Adipocyte (in vitro differentiated cells): ENCODE measurements around the gene KCNIP4.

Experiments used
- DNase-seq: peaks from one replicate; pipeline ENCODE4 v3.0.0-alpha.2; 2015; ENCODE audit warnings: low read depth
- H3K27me3 ChIP-seq: replicated peaks from 2 replicates; pipeline ENCODE4 v1.7.0; 2013; ENCODE audit warnings: mild to moderate bottlenecking, low read length, moderate library complexity; ENCODE audit not compliant: control insufficient read depth, insufficient read depth
- H3K36me3 ChIP-seq: 2 replicates; pipeline ENCODE4 v1.7.0; 2013; ENCODE audit warnings: low read length, mild to moderate bottlenecking, moderate library complexity; ENCODE audit not compliant: control insufficient read depth, insufficient read depth, severe bottlenecking
- H3K4me1 ChIP-seq: 2 replicates; pipeline ENCODE4 v1.7.0; 2013; ENCODE audit warnings: mild to moderate bottlenecking, low read length, moderate library complexity; ENCODE audit not compliant: control insufficient read depth, insufficient read depth
- H3K4me3 ChIP-seq: 2 replicates; pipeline ENCODE4 v1.7.0; 2013; ENCODE audit warnings: mild to moderate bottlenecking, low read length, moderate library complexity
- H3K9ac ChIP-seq: 2 replicates; pipeline ENCODE4 v1.7.0; 2013; ENCODE audit warnings: mild to moderate bottlenecking, low read length, moderate library complexity
- H3K9me3 ChIP-seq: 2 replicates; pipeline ENCODE4 v1.7.0; 2013; ENCODE audit warnings: mild to moderate bottlenecking, low read length, moderate library complexity; ENCODE audit not compliant: control insufficient read depth

KCNIP4 gene

GRCh38 chr4:21726255-21726815 lies 222.2 kb downstream of the KCNIP4 start:
- peak; percentile 66 for DNase-seq
- no peak overlapping the region for H3K4me3 ChIP-seq

GRCh38 chr4:21722157-21722839 lies 226.3 kb downstream of the KCNIP4 start:
- H3K36me3 ChIP-seq, result no peaks in the 10 kb centered on the region
- H3K9ac ChIP-seq, result no peak overlapping the region
- no peaks in the 10 kb centered on the region for H3K27me3 ChIP-seq
- no peak for DNase-seq
- H3K4me1 ChIP-seq, result no peaks in the 10 kb centered on the region
- H3K4me3 ChIP-seq, result no peak overlapping the region
- no peaks in the 10 kb centered on the region for H3K9me3 ChIP-seq

More at GRCh38 chr4:21726255-21726815, 222.2 kb downstream of the KCNIP4 start:
- Histone ChIP-seq H3K9ac (no peak overlapping the region), H3K27me3 (no peaks in the 10 kb centered on the region), H3K9me3 (no peaks in the 10 kb centered on the region), H3K36me3 (no peaks in the 10 kb centered on the region), H3K4me1 (no peaks in the 10 kb centered on the region)

GRCh38 chr4:21716531-21716930 lies 232.0 kb downstream of the KCNIP4 start:
- H3K4me1 ChIP-seq, result no peaks in the 10 kb centered on the region
- DNase-seq, result no peak
- H3K4me3 ChIP-seq, result no peak overlapping the region
- no peak overlapping the region for H3K9ac ChIP-seq
- H3K27me3 ChIP-seq, result no peaks in the 10 kb centered on the region
- no peaks in the 10 kb centered on the region for H3K36me3 ChIP-seq
- no peaks in the 10 kb centered on the region for H3K9me3 ChIP-seq

GRCh38 chr4:21710179-21710835 lies 238.3 kb downstream of the KCNIP4 start:
- Histone ChIP-seq H3K36me3 (no peaks in the 10 kb centered on the region), H3K9me3 (no peaks in the 10 kb centered on the region), H3K4me1 (peaks cover 8% of the 10 kb centered on the region), H3K27me3 (no peaks in the 10 kb centered on the region), H3K4me3 (no peak overlapping the region), H3K9ac (no peak overlapping the region)
- peak; percentile 14 for DNase-seq

GRCh38 chr4:21709761-21710160 lies 238.8 kb downstream of the KCNIP4 start:
- no peaks in the 10 kb centered on the region for H3K9me3 ChIP-seq
- no peaks in the 10 kb centered on the region for H3K27me3 ChIP-seq
- H3K4me3 ChIP-seq, result no peak overlapping the region
- peaks cover 8% of the 10 kb centered on the region for H3K4me1 ChIP-seq
- no peak overlapping the region for H3K9ac ChIP-seq
- DNase-seq, result no peak
- H3K36me3 ChIP-seq, result no peaks in the 10 kb centered on the region

DNA sequence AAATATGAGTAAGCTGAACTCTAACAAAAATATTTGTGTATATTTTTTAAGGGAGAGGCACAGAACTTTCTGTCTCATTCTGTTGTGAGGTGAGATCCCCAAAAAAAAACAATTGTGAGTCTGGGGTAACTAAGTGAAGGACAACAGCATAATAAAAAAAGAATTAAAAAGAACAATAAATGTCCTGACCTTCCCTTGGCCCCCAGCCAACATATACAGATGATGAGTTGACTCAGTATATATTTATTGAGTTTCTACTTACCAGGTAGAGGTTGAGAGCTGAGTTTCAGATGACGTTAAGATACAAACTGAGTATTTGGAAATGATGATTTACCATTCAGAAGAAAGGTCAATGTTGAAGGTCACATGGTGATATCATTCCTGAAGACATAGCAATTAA lies 239.5 kb downstream of the KCNIP4 start:
- no peaks in the 10 kb centered on the region for H3K27me3 ChIP-seq
- H3K9ac ChIP-seq, result no peak overlapping the region

GRCh38 chr4:21699446-21699845 lies 249.1 kb downstream of the KCNIP4 start:
- no peaks in the 10 kb centered on the region for H3K27me3 ChIP-seq
- no peak overlapping the region for H3K9ac ChIP-seq
- H3K4me3 ChIP-seq, result no peak overlapping the region
- H3K36me3 ChIP-seq, result no peaks in the 10 kb centered on the region
- no peaks in the 10 kb centered on the region for H3K4me1 ChIP-seq
- H3K9me3 ChIP-seq, result no peaks in the 10 kb centered on the region
- DNase-seq, result peak; percentile 19

More for the DNA sequence above, 239.5 kb downstream of the KCNIP4 start:
- no peak for DNase-seq
- no peaks in the 10 kb centered on the region for H3K9me3 ChIP-seq
- no peaks in the 10 kb centered on the region for H3K36me3 ChIP-seq
- H3K4me3 ChIP-seq, result no peak overlapping the region
- H3K4me1 ChIP-seq, result peaks cover 8% of the 10 kb centered on the region

- Histone ChIP-seq H3K4me1 (no peaks in the 10 kb centered on the region), H3K9ac (no peak overlapping the region), H3K36me3 (no peaks in the 10 kb centered on the region), H3K9me3 (no peaks in the 10 kb centered on the region), H3K4me3 (no peak overlapping the region), H3K27me3 (no peaks in the 10 kb centered on the region)
- DNase-seq, result peak; percentile 5
These were observed 251.0 kb downstream of the KCNIP4 start for GRCh38 chr4:21697583-21697982.

DNA sequence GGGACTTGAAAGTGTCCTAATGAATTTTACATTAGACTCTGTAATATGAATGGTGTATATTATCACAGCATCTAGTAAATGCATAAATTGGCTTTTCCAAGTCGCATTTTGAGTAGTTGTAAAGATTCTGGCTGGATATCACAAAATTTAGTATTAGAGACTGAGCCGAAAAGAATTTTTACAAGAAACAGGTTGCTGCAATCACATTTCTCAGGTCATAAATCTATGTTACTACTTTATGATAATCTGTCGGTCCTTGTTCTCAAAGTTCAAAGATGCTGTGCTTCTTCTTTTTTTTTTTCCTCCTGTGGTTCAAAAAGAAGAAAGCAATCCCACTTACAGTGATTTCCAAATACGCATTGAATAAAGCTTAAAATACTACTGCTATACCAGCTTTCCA lies 253.4 kb downstream of the KCNIP4 start:
- no peaks in the 10 kb centered on the region for H3K9me3 ChIP-seq
- no peaks in the 10 kb centered on the region for H3K27me3 ChIP-seq
- no peak for DNase-seq
- H3K4me3 ChIP-seq, result no peak overlapping the region
- no peaks in the 10 kb centered on the region for H3K36me3 ChIP-seq
- no peaks in the 10 kb centered on the region for H3K4me1 ChIP-seq
- H3K9ac ChIP-seq, result no peak overlapping the region

DNA sequence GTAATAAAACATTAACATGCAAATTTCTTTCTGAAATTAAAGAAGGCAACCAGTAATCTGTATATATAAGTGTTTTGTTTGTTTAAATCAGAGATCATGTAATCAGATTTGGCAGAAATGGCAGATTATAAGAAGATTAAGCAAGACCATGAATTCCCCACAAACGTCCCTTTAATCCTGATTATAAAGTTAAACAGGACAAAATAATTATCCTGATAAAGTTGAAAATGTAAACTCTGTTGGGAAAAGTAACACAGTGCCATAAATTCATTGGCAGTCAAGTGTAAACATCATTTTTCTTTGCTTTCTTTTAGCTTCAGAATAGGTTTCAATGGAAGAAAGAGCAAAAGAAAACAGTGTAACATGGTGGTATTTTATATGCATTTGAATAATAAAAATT lies 256.3 kb downstream of the KCNIP4 start:
- no peak overlapping the region for H3K4me3 ChIP-seq
- H3K9me3 ChIP-seq, result no peaks in the 10 kb centered on the region

DNA sequence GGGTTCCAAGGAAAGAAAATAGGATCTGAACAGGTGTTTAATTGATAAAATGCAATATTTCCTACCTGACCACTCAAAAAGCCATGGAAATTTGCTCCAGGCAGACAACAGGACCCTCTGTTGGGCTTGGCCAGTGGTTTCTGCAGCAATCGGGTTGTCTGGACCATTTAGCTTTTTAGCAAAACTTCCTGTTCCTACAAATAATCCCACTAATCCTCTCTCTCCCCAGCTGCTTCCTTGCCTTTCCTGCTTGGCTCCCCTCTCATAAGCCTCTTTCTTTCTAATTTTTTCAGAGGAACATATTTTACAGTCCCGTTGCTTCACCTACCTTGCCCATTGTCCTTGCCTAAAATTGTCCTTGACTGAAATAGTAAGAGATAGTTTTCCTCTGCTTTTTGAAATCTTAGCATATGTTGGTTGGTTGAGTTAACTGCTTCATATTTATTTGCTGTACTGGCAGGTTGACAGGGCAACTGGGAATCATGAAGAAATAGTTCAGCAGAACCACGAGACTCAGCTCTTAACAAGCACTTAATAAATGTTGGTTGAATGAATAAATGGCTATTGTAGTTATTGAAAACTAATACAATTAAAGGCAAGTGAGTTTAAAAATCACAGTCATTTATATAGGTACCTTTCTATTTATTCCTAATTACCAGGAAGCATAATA lies 259.8 kb downstream of the KCNIP4 start:
- no peaks in the 10 kb centered on the region for H3K27me3 ChIP-seq
- no peak for DNase-seq
- no peaks in the 10 kb centered on the region for H3K4me1 ChIP-seq
- no peaks in the 10 kb centered on the region for H3K36me3 ChIP-seq
- no peaks in the 10 kb centered on the region for H3K9me3 ChIP-seq
- no peak overlapping the region for H3K9ac ChIP-seq
- no peak overlapping the region for H3K4me3 ChIP-seq

More for the DNA sequence above, 256.3 kb downstream of the KCNIP4 start:
- Histone ChIP-seq H3K27me3 (no peaks in the 10 kb centered on the region), H3K9ac (no peak overlapping the region), H3K4me1 (no peaks in the 10 kb centered on the region), H3K36me3 (no peaks in the 10 kb centered on the region)
- DNase-seq, result no peak
